Measurements from ENCODE around the gene WHRN. TPM values are rescaled to one million over a fixed set of nuclear protein-coding genes. Genes with fewer than 3 reads are reported as not detected.

WHRN gene
- total RNA-seq, 2 experiments from 2014 or later: 19.9 to 20.5 TPM

DNA sequence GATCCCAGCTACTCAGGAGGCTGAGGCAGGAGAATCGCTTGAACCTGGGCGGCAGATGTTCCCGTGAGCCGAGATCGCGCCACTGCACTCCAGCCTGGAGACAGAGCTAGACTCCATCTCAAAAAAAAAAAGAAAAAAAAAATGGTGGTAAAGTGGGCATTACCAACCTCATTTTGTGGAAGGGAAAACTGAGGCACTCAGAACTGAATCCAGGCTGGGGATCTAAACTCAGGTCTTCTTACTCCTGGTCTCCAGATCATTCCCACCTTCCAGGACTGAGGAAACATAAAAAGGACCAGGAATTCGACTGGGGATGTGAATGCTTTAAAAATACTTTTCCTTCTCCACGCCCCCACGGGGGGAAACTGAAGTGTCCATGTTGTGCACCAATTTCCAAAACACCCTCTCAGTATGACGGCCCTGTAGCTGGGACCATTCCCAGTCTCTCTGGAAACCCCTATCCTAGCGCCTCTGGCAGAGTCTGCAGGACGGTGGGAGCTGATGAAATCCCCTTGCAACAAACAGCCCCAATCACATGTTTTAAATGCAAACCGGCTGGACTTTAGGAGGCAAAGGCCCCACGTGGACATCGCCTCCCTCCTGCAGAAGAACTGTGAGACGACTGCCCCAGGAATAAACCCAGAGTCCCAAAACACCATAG lies 108.6 kb downstream of the WHRN start:
- Mint-ChIP-seq H3K4me3 (peak overlapping the region; percentile 97), H3K9me3 (no peaks in the 10 kb centered on the region), H3K27me3 (no peaks in the 10 kb centered on the region), H3K36me3 (ENCODE audit: low read depth) (peaks cover 26% of the 10 kb centered on the region), H3K27ac (peak overlapping the region; percentile 98), H3K4me1 (ENCODE audit: low read depth) (peaks cover 57% of the 10 kb centered on the region)
- ATAC-seq (ENCODE audit: poor library complexity): no peak
- POLR2A ChIA-PET: interaction anchor here (1.2 to 6.9 kb wide), 4 partner anchors 11 to 35 kb away, joined by 3 to 135 read pairs (median 24); partner anchors contain the start of gene AKNA
- CTCF ChIA-PET: interaction anchor here (1.2 to 6.5 kb wide), 6 partner anchors 9 to 257 kb away, joined by 3 to 56 read pairs (median 5); partner anchors contain the start of gene AKNA
- intact Hi-C loops (cut with DNase I, micrococcal nuclease): loop anchor here (1.0 to 10.0 kb wide), 6 partner anchors 8 to 1122 kb away; partner anchors contain the start of genes CDC26 (in 1 of the 2) and PRPF4 (in 1 of the 2)
- TF ChIP-seq, protein P1, sequence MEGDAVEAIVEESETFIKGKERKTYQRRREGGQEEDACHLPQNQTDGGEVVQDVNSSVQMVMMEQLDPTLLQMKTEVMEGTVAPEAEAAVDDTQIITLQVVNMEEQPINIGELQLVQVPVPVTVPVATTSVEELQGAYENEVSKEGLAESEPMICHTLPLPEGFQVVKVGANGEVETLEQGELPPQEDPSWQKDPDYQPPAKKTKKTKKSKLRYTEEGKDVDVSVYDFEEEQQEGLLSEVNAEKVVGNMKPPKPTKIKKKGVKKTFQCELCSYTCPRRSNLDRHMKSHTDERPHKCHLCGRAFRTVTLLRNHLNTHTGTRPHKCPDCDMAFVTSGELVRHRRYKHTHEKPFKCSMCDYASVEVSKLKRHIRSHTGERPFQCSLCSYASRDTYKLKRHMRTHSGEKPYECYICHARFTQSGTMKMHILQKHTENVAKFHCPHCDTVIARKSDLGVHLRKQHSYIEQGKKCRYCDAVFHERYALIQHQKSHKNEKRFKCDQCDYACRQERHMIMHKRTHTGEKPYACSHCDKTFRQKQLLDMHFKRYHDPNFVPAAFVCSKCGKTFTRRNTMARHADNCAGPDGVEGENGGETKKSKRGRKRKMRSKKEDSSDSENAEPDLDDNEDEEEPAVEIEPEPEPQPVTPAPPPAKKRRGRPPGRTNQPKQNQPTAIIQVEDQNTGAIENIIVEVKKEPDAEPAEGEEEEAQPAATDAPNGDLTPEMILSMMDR (IDR thresholded peaks at IDR 0.05): no peak
- peak overlapping the region; percentile 99 for H3K4me3 ChIP-seq (ENCODE audit: low read length)
- no peaks in the 10 kb centered on the region for H3K27me3 ChIP-seq (ENCODE audit: control insufficient read depth in 1 of 2, insufficient read depth in 2 of 2, low read length in 2 of 2)
- H3K9me3 ChIP-seq (ENCODE audit: control insufficient read depth in 1 of 2, insufficient read depth in 1 of 2, low read length in 2 of 2): no peaks in the 10 kb centered on the region
- H3K4me1 ChIP-seq (ENCODE audit: insufficient read depth, low read length): peaks cover 67% of the 10 kb centered on the region
- no peak for DNase-seq
- peak overlapping the region; percentile 93 to 94 for H3K27ac ChIP-seq (ENCODE audit: low read depth in 1 of 2, low read length in 2 of 2)
- H3K36me3 ChIP-seq (ENCODE audit: insufficient read depth, low read length): peaks cover 15% of the 10 kb centered on the region

DNA sequence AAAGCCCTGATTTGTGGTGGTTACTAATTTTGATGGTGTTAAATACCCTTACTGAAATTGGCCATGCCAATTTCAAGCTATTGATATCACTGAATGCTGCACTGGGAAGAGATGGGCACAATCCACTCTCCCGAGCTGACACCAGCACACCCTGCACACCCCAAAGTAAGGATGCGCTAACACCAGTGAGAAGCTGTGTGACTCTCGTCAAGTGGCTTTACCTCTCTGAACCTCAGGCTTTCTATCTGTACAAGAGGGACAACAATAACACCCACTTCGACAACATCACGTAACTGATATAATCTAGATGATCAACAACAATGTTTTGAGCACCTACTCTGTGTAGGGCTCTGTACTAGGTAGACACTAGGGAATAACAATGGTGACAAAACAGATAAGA lies 109.5 kb downstream of the WHRN start:
- peaks cover 22% of the 10 kb centered on the region for H3K36me3 ChIP-seq (ENCODE audit: insufficient read depth, low read length)
- H3K36me3 Mint-ChIP-seq (ENCODE audit: low read depth): peaks cover 33% of the 10 kb centered on the region
- no peaks in the 10 kb centered on the region for H3K9me3 Mint-ChIP-seq
- H3K4me3 Mint-ChIP-seq: peak overlapping the region; percentile 97
- H3K27me3 Mint-ChIP-seq: no peaks in the 10 kb centered on the region
- H3K4me1 ChIP-seq (ENCODE audit: insufficient read depth, low read length): peaks cover 76% of the 10 kb centered on the region
- TF ChIP-seq, protein P1 (IDR thresholded peaks at IDR 0.05): no peak
- intact Hi-C loops (cut with DNase I, micrococcal nuclease): loop anchor here in 1 of 2 experiments (2.0 to 10.0 kb wide), 4 partner anchors 21 to 1121 kb away; partner anchors contain the start of genes CDC26 and PRPF4
- ChIA-PET CTCF (interaction anchor here (1.2 to 6.5 kb wide), 2 partner anchors 10 kb away, joined by 7 to 56 read pairs; partner anchors contain the start of gene AKNA), POLR2A (interaction anchor here (1.1 to 6.9 kb wide), 4 partner anchors 11 to 192 kb away, joined by 3 to 135 read pairs (median 26); partner anchors contain the start of genes AKNA and ATP6V1G1)
- no peaks in the 10 kb centered on the region for H3K9me3 ChIP-seq (ENCODE audit: control insufficient read depth in 1 of 2, insufficient read depth in 1 of 2, low read length in 2 of 2)
- H3K4me3 ChIP-seq (ENCODE audit: low read length): no peak overlapping the region
- no peak for DNase-seq
- H3K27ac Mint-ChIP-seq: peak overlapping the region; percentile 98
- peak overlapping the region in 1 of 2 donors; percentile 40 for H3K27ac ChIP-seq (ENCODE audit: low read depth in 1 of 2, low read length in 2 of 2)
- ATAC-seq (ENCODE audit: poor library complexity): no peak
- no peaks in the 10 kb centered on the region for H3K27me3 ChIP-seq (ENCODE audit: control insufficient read depth in 1 of 2, insufficient read depth in 2 of 2, low read length in 2 of 2)
- peaks cover 66% of the 10 kb centered on the region for H3K4me1 Mint-ChIP-seq (ENCODE audit: low read depth)

DNA sequence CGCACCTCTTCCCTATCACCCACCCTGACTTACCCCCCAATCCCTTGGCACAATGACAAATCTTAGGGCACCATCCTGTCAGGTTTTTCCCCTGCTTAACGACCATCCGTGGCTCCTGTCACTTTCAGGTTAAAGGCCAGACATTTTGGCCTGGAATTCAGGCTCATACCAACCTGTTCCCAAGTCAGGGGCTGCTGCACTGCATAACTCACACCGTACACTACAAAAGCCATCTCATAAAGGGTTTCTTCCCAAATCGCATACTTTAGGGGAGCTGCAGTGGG lies 110.0 kb downstream of the WHRN start:
- H3K4me3 Mint-ChIP-seq: peak overlapping the region; percentile 97
- ChIA-PET CTCF (interaction anchor here (1.2 to 6.5 kb wide), 2 partner anchors 10 kb away, joined by 7 to 56 read pairs; partner anchors contain the start of gene AKNA), POLR2A (interaction anchor here (0.7 to 6.9 kb wide), 5 partner anchors 10 to 192 kb away, joined by 3 to 135 read pairs (median 7); partner anchors contain the start of genes AKNA and ATP6V1G1)
- H3K27ac Mint-ChIP-seq: peak overlapping the region; percentile 98
- no peak for DNase-seq
- TF ChIP-seq, protein P1 (IDR thresholded peaks at IDR 0.05): no peak
- ATAC-seq (ENCODE audit: poor library complexity): no peak
- peak overlapping the region; percentile 40 to 41 for H3K27ac ChIP-seq (ENCODE audit: low read depth in 1 of 2, low read length in 2 of 2)
- H3K4me1 Mint-ChIP-seq (ENCODE audit: low read depth): peaks cover 71% of the 10 kb centered on the region
- no peak overlapping the region for H3K4me3 ChIP-seq (ENCODE audit: low read length)
- H3K36me3 Mint-ChIP-seq (ENCODE audit: low read depth): peaks cover 34% of the 10 kb centered on the region
- intact Hi-C loops (cut with DNase I, micrococcal nuclease): loop anchor here in 1 of 2 experiments (5.0 to 10.0 kb wide), 3 partner anchors 33 to 1120 kb away; partner anchors contain the start of genes CDC26 and PRPF4
- H3K27me3 Mint-ChIP-seq: no peaks in the 10 kb centered on the region
- no peaks in the 10 kb centered on the region for H3K9me3 Mint-ChIP-seq
- H3K36me3 ChIP-seq (ENCODE audit: insufficient read depth, low read length): peaks cover 24% of the 10 kb centered on the region
- no peaks in the 10 kb centered on the region for H3K9me3 ChIP-seq (ENCODE audit: control insufficient read depth in 1 of 2, insufficient read depth in 1 of 2, low read length in 2 of 2)
- H3K4me1 ChIP-seq (ENCODE audit: insufficient read depth, low read length): peaks cover 81% of the 10 kb centered on the region
- no peaks in the 10 kb centered on the region for H3K27me3 ChIP-seq (ENCODE audit: control insufficient read depth in 1 of 2, insufficient read depth in 2 of 2, low read length in 2 of 2)
